Prostate gland (tissue), 2 donors: ENCODE results near the gene BCL11A.
A peak's percentile ranks its signal among the peaks of the same experiment; 100 is the strongest.

Experiments used
- CTCF ChIP-seq, 4 experiments: fragments of 200-600 bp in 2 of 4; fragments of 450-650 bp in 2 of 4; sonication (generic) in 2 of 4; IDR thresholded peaks; 1 replicate in 3 of 4; 2 replicates in 1 of 4; pipeline ENCODE4 v1.5.1; 2016 to 2019; ENCODE audit warnings: antibody characterized with exemption in 4 of 4, mild to moderate bottlenecking in 2 of 4, moderate library complexity in 2 of 4
- POLR2A ChIP-seq: fragments of 450-650 bp; IDR thresholded peaks from one replicate; pipeline ENCODE4 v1.6.1; 2016; ENCODE audit warnings: antibody characterized with exemption, mild to moderate bottlenecking
- POLR2AphosphoS5 ChIP-seq: sonication (generic); formaldehyde crosslinking; IDR thresholded peaks from one replicate; pipeline ENCODE4 v1.6.1; 2017; ENCODE audit warnings: antibody characterized with exemption

GRCh38 chr2:60549238-60549927 is 4.1 kb downstream of the BCL11A start:
- TF ChIP-seq CTCF (IDR thresholded peaks at IDR 0.05) = no peak
- TF ChIP-seq POLR2AphosphoS5 = peak; percentile 7
- TF ChIP-seq POLR2A = no peak
